Mesenchymal stem cell (in vitro differentiated cells and primary cell): Measurements from ENCODE around the gene VRK2.
"Not testable (repeated sequence)": the region's sequence is repeated elsewhere in the genome, so short reads cannot be mapped to it uniquely, and the experiment has no call there.

Experiments
- DNase-seq: peaks from one replicate; pipeline ENCODE4 v3.0.0-alpha.2; 2013
- H2AFZ ChIP-seq: one replicate; pipeline ENCODE4 v1.6.1; 2013; ENCODE audit warnings: low read depth, mild to moderate bottlenecking, control low read depth, inconsistent platforms, low read length, moderate library complexity
- H2AK5ac ChIP-seq: 2 replicates; pipeline ENCODE4 v1.6.1; 2013; ENCODE audit warnings: low read length, moderate library complexity, mild to moderate bottlenecking, inconsistent platforms; ENCODE audit not compliant: severe bottlenecking
- H2BK120ac ChIP-seq: one replicate; pipeline ENCODE4 v1.6.1; 2013; ENCODE audit warnings: low read depth, mild to moderate bottlenecking, inconsistent platforms, low read length, moderate library complexity
- H2BK12ac ChIP-seq, 2 experiments: one replicate each; pipeline ENCODE4 v1.6.1; 2013; ENCODE audit warnings: inconsistent platforms in 2 of 2, low read length in 2 of 2, mild to moderate bottlenecking in 2 of 2, moderate library complexity in 2 of 2, control low read depth in 1 of 2
- H2BK15ac ChIP-seq: one replicate; pipeline ENCODE4 v1.6.1; 2013; ENCODE audit warnings: mild to moderate bottlenecking, low read depth, inconsistent platforms; ENCODE audit not compliant: poor library complexity, severe bottlenecking
- H2BK5ac ChIP-seq: 2 replicates; pipeline ENCODE4 v1.6.1; 2013; ENCODE audit warnings: low read depth, mild to moderate bottlenecking, low read length, control low read depth, inconsistent platforms; ENCODE audit not compliant: poor library complexity, severe bottlenecking
- H3K14ac ChIP-seq, 2 experiments: one replicate each; pipeline ENCODE4 v1.6.1; 2013; ENCODE audit warnings: inconsistent platforms in 2 of 2, low read length in 2 of 2, control low read depth in 1 of 2, mild to moderate bottlenecking in 1 of 2, moderate library complexity in 1 of 2
- H3K18ac ChIP-seq, 2 experiments: one replicate each; pipeline ENCODE4 v1.6.1; 2013; ENCODE audit warnings: inconsistent platforms in 2 of 2, low read length in 2 of 2, control low read depth in 1 of 2, low read depth in 1 of 2, mild to moderate bottlenecking in 1 of 2
- H3K23ac ChIP-seq, 2 experiments: one replicate each; pipeline ENCODE4 v1.6.1; 2013; ENCODE audit warnings: inconsistent platforms in 2 of 2, low read length in 2 of 2, mild to moderate bottlenecking in 2 of 2, moderate library complexity in 2 of 2, control low read depth in 1 of 2
- H3K27ac ChIP-seq: 2 replicates; pipeline ENCODE4 v1.5.1; 2013; ENCODE audit warnings: mild to moderate bottlenecking, moderate library complexity, low read length, control low read depth, inconsistent platforms; ENCODE audit not compliant: poor library complexity, severe bottlenecking
- H3K27me3 ChIP-seq, 2 experiments: 2 replicates each; pipeline versions ENCODE4 v1.6.1 to v1.7.0; 2013; ENCODE audit warnings: low read length in 2 of 2, mild to moderate bottlenecking in 2 of 2, moderate library complexity in 2 of 2, control low read depth in 1 of 2, inconsistent platforms in 1 of 2; ENCODE audit not compliant: control insufficient read depth in 1 of 2, insufficient read depth in 1 of 2
- H3K36me3 ChIP-seq, 2 experiments: 2 replicates each; pipeline versions ENCODE4 v1.6.1 to v1.7.0; 2013; ENCODE audit warnings: low read length in 2 of 2, control low read depth in 1 of 2, inconsistent platforms in 1 of 2, low read depth in 1 of 2, mild to moderate bottlenecking in 1 of 2; ENCODE audit not compliant: insufficient read depth in 2 of 2, control insufficient read depth in 1 of 2
- H3K4ac ChIP-seq, 2 experiments: one replicate each; pipeline ENCODE4 v1.6.1; 2013; ENCODE audit warnings: inconsistent platforms in 2 of 2, low read length in 2 of 2, mild to moderate bottlenecking in 2 of 2, moderate library complexity in 2 of 2, control low read depth in 1 of 2, low read depth in 1 of 2
- H3K4me1 ChIP-seq: 2 replicates; pipeline ENCODE4 v1.6.1; 2013; ENCODE audit warnings: low read depth, low read length, control low read depth; ENCODE audit not compliant: control insufficient read depth, insufficient read depth
- H3K4me2 ChIP-seq: 2 replicates; pipeline ENCODE4 v1.6.1; 2013; ENCODE audit warnings: low read length, mild to moderate bottlenecking, inconsistent platforms; ENCODE audit not compliant: poor library complexity, severe bottlenecking
- H3K4me3 ChIP-seq, 2 experiments: 2 replicates each; pipeline versions ENCODE4 v1.5.1 to v1.7.0; 2013; ENCODE audit warnings: low read length in 2 of 2, mild to moderate bottlenecking in 2 of 2, control low read depth in 1 of 2, low read depth in 1 of 2; ENCODE audit not compliant: insufficient read depth in 1 of 2
- H3K79me1 ChIP-seq: replicated peaks from 2 replicates; pipeline ENCODE4 v1.6.1; 2013; ENCODE audit warnings: mild to moderate bottlenecking, control low read depth, low read length, inconsistent platforms; ENCODE audit not compliant: poor library complexity, severe bottlenecking
- H3K9ac ChIP-seq: 2 replicates; pipeline ENCODE4 v1.7.0; 2013; ENCODE audit warnings: mild to moderate bottlenecking, low read length, moderate library complexity
- H3K9me3 ChIP-seq: 2 replicates; pipeline ENCODE4 v1.7.0; 2013; ENCODE audit warnings: mild to moderate bottlenecking, low read length; ENCODE audit not compliant: control insufficient read depth
- H4K8ac ChIP-seq: one replicate; pipeline ENCODE4 v1.6.1; 2013; ENCODE audit warnings: inconsistent platforms, mild to moderate bottlenecking, low read length, moderate library complexity
- H4K91ac ChIP-seq: one replicate; pipeline ENCODE4 v1.6.1; 2013; ENCODE audit warnings: mild to moderate bottlenecking, low read length, inconsistent platforms
- WGBS: methylation state at CpG from one replicate; pipeline ENCODE4 v1.1.7; 2013; ENCODE audit warnings: mixed read lengths; 5-methylcytosine and 5-hydroxymethylcytosine counted together

The VRK2 gene

GRCh38 chr2:58177187-58177586 lies 130.6 kb downstream of the VRK2 start:
- not testable (repeated sequence) for H2AK5ac ChIP-seq, H4K8ac ChIP-seq, H3K4ac ChIP-seq, H3K18ac ChIP-seq, H3K36me3 ChIP-seq, H3K4me3 ChIP-seq, H3K14ac ChIP-seq, H3K23ac ChIP-seq, H3K79me1 ChIP-seq, DNase-seq, H3K27me3 ChIP-seq, H3K27ac ChIP-seq, H2AFZ ChIP-seq, H3K9me3 ChIP-seq, H3K4me2 ChIP-seq, H3K9ac ChIP-seq, H2BK15ac ChIP-seq, H2BK120ac ChIP-seq, H2BK5ac ChIP-seq, H4K91ac ChIP-seq, H3K4me1 ChIP-seq, H2BK12ac ChIP-seq
- no CpG with 5 or more reads among the region's 4 CpGs for WGBS

GRCh38 chr2:58180175-58180574 lies 133.6 kb downstream of the VRK2 start:
- 92% methylated on average over 2 of the region's 3 CpGs for WGBS
- not testable (repeated sequence) for H3K4me2 ChIP-seq, H3K4me1 ChIP-seq, H3K36me3 ChIP-seq, H2BK15ac ChIP-seq, H3K9ac ChIP-seq, H3K79me1 ChIP-seq, H3K4me3 ChIP-seq, H2BK5ac ChIP-seq, H3K23ac ChIP-seq, H3K18ac ChIP-seq, H2BK120ac ChIP-seq, H3K27me3 ChIP-seq, H2BK12ac ChIP-seq, H4K8ac ChIP-seq, H4K91ac ChIP-seq, H3K27ac ChIP-seq, DNase-seq, H2AK5ac ChIP-seq, H3K9me3 ChIP-seq, H2AFZ ChIP-seq, H3K14ac ChIP-seq, H3K4ac ChIP-seq

- Histone ChIP-seq H2BK15ac (no peak overlapping the region), H3K79me1 (no peaks in the 10 kb centered on the region), H3K9me3 (no peaks in the 10 kb centered on the region), H3K4ac (no peak overlapping the region), H2AFZ (no peak overlapping the region), H3K9ac (no peak overlapping the region), H3K27me3 (no peaks in the 10 kb centered on the region), H3K36me3 (no peaks in the 10 kb centered on the region), H3K27ac (no peak overlapping the region), H2AK5ac (no peak overlapping the region), H3K23ac (no peak overlapping the region), H3K14ac (no peak overlapping the region), H4K91ac (no peak overlapping the region), H2BK5ac (no peak overlapping the region), H2BK12ac (no peak overlapping the region), H2BK120ac (no peak overlapping the region), H3K18ac (no peak overlapping the region), H3K4me1 (no peaks in the 10 kb centered on the region), H3K4me3 (no peak overlapping the region), H4K8ac (no peak overlapping the region), H3K4me2 (no peak overlapping the region)
- DNase-seq: no peak
- 96% methylated on average over 1 of the region's 5 CpGs for WGBS
Observed at GRCh38 chr2:58180635-58181034, 134.0 kb downstream of the VRK2 start.

GRCh38 chr2:58182527-58182926 lies 135.9 kb downstream of the VRK2 start:
- Histone ChIP-seq H3K4me2 (no peak overlapping the region), H3K4me1 (no peaks in the 10 kb centered on the region), H3K9ac (no peak overlapping the region), H3K79me1 (no peaks in the 10 kb centered on the region), H3K18ac (no peak overlapping the region), H3K14ac (no peak overlapping the region), H2BK120ac (no peak overlapping the region), H3K23ac (no peak overlapping the region), H3K27ac (no peak overlapping the region), H3K4ac (no peak overlapping the region), H3K36me3 (no peaks in the 10 kb centered on the region), H4K8ac (no peak overlapping the region), H3K4me3 (no peak overlapping the region), H2BK12ac (no peak overlapping the region), H4K91ac (no peak overlapping the region), H2AFZ (no peak overlapping the region), H2BK5ac (no peak overlapping the region), H3K9me3 (no peaks in the 10 kb centered on the region), H2AK5ac (no peak overlapping the region), H3K27me3 (no peaks in the 10 kb centered on the region), H2BK15ac (no peak overlapping the region)
- no peak for DNase-seq
- WGBS: no CpG with 5 or more reads among the region's 1 CpG
